K562 (cell line): ENCODE data around the gene GSKIP.

Experiments
- BRD9 ChIP-seq: fragments of 450-650 bp; IDR thresholded peaks from 2 replicates; pipeline ENCODE4 v1.6.1; 2018; ENCODE audit warnings: low read depth; ENCODE audit not compliant: partially characterized antibody
- CBFB ChIP-seq: sonication (generic); formaldehyde crosslinking; IDR thresholded peaks from 2 replicates; pipeline ENCODE4 v1.4.0; 2020; ENCODE audit warnings: mild to moderate bottlenecking, missing genetic modification reagents
- CBX8 ChIP-seq: fragments of 200-600 bp; sonication (generic); IDR thresholded peaks from 2 replicates; pipeline ENCODE4 v1.6.1; 2012; ENCODE audit warnings: borderline replicate concordance, mixed run types, low read depth, mild to moderate bottlenecking, moderate library complexity, mixed read lengths, low read length, control low read depth, inconsistent platforms; ENCODE audit not compliant: poor library complexity, severe bottlenecking; ENCODE audit errors: extremely low read depth
- EZH2 ChIP-seq: IDR thresholded peaks from 2 replicates; pipeline ENCODE4 v1.6.1; 2012; ENCODE audit warnings: low read depth, mild to moderate bottlenecking, inconsistent platforms, low read length, borderline replicate concordance
- HDAC1 ChIP-seq, 2 experiments: fragments of 450-650 bp; IDR thresholded peaks; 2 replicates each; pipeline ENCODE4 v1.6.1; 2016 to 2017; ENCODE audit warnings: inconsistent platforms in 1 of 2, mild to moderate bottlenecking in 1 of 2, moderate library complexity in 1 of 2
- MAX ChIP-seq: sonication (generic); formaldehyde crosslinking; IDR thresholded peaks from 2 replicates; pipeline ENCODE4 v1.9.0; 2022; ENCODE audit warnings: mild to moderate bottlenecking, missing genetic modification reagents
- MCM7 ChIP-seq, 2 experiments: fragments of 450-650 bp; IDR thresholded peaks; 2 replicates each; pipeline ENCODE4 v1.6.1; 2016 to 2018
- MED1 ChIP-seq: sonication (generic); formaldehyde crosslinking; IDR thresholded peaks from 2 replicates; pipeline ENCODE4 v1.8.1; 2023; ENCODE audit warnings: missing genetic modification reagents, borderline replicate concordance
- POU5F1 ChIP-seq: fragments of 150-350 bp; IDR thresholded peaks from 2 replicates; pipeline ENCODE4 v1.6.1; 2014; ENCODE audit warnings: borderline replicate concordance, low read length, low read depth, mild to moderate bottlenecking; ENCODE audit not compliant: partially characterized antibody
- RBBP5 ChIP-seq: fragments of 200-600 bp; sonication (generic); IDR thresholded peaks from 2 replicates; pipeline ENCODE4 v1.6.1; 2012; ENCODE audit warnings: borderline replicate concordance, mild to moderate bottlenecking, low read length, control low read depth, inconsistent platforms; ENCODE audit not compliant: insufficient read depth, poor library complexity, severe bottlenecking
- SIN3A ChIP-seq, 2 experiments: fragments of 150-350 bp in 1 of 2; IDR thresholded peaks; 2 replicates each; pipeline ENCODE4 v1.6.1; 2011 to 2016; ENCODE audit warnings: borderline replicate concordance in 2 of 2, low read depth in 2 of 2, low read length in 2 of 2, mild to moderate bottlenecking in 2 of 2, moderate library complexity in 2 of 2; ENCODE audit not compliant: control insufficient read depth in 1 of 2
- TF ChIP-seq, protein P1 (sequence below): sonication (generic); formaldehyde crosslinking; IDR thresholded peaks from 2 replicates; pipeline ENCODE4 v1.8.1; 2022; ENCODE audit warnings: missing genetic modification reagents
- TF ChIP-seq, protein P2 (sequence below), 3 experiments: IDR thresholded peaks in 2 of 3; conservative IDR thresholded peaks in 1 of 3; 2 replicates each; pipeline ENCODE4 v1.5.1; 2011 to 2012; ENCODE audit warnings: low read length in 3 of 3, mild to moderate bottlenecking in 3 of 3, control low read depth in 2 of 3, improper control_type of control experiment in 1 of 3, inconsistent platforms in 1 of 3, low read depth in 1 of 3, mixed read lengths in 1 of 3, moderate library complexity in 1 of 3; ENCODE audit not compliant: insufficient read depth in 2 of 3

DNA sequence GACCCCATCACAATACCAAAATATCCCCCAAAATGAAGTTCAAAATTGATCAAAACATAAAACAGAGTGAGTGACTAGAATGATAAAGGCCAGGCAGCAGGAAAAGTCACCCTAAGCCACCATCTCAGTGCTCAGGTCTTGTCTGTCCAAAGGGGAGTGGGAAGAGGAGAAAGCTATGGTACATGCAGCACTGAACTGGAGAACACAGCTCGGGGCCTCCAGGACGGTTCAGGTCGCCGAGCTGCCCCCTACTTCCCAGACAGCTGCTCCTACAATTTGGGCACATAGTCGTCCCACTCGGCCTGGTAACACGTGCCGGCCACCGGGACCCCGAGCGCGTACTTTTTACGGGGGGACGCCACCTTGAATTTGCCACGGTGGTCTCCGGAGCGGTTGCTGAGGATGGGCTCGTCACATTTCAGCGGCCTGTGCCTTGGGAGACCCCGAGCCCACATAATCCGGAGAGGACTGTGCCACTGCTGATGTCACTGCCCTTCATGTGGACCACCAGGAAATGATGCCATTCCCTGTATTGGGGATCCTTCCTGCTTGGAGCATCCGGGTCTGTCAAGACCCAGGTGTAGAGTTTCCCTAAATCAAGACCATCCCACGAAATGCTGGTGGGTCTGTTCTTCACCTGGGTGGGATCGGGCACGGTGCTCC lies 60.3 kb downstream of the GSKIP start:
- TF ChIP-seq EZH2 (no peak), POU5F1 (no peak), SIN3A (IDR thresholded peaks at IDR 0.05; ENCODE audit: borderline replicate concordance in 2 of 2, control insufficient read depth in 1 of 2, low read depth in 2 of 2, low read length in 2 of 2) (no peak), MED1 (CRISPR knock-in tag) (no peak), BRD9 (no peak), RBBP5 (no peak), MAX (CRISPR knock-in tag) (no peak), MCM7 (IDR thresholded peaks at IDR 0.05) (no peak), CBFB (CRISPR knock-in tag) (no peak), CBX8 (no peak), HDAC1 (IDR thresholded peaks at IDR 0.05) (no peak)
- TF ChIP-seq, protein P1, sequence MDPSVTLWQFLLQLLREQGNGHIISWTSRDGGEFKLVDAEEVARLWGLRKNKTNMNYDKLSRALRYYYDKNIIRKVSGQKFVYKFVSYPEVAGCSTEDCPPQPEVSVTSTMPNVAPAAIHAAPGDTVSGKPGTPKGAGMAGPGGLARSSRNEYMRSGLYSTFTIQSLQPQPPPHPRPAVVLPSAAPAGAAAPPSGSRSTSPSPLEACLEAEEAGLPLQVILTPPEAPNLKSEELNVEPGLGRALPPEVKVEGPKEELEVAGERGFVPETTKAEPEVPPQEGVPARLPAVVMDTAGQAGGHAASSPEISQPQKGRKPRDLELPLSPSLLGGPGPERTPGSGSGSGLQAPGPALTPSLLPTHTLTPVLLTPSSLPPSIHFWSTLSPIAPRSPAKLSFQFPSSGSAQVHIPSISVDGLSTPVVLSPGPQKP (CRISPR knock-in tag), result no peak
- TF ChIP-seq, protein P2, sequence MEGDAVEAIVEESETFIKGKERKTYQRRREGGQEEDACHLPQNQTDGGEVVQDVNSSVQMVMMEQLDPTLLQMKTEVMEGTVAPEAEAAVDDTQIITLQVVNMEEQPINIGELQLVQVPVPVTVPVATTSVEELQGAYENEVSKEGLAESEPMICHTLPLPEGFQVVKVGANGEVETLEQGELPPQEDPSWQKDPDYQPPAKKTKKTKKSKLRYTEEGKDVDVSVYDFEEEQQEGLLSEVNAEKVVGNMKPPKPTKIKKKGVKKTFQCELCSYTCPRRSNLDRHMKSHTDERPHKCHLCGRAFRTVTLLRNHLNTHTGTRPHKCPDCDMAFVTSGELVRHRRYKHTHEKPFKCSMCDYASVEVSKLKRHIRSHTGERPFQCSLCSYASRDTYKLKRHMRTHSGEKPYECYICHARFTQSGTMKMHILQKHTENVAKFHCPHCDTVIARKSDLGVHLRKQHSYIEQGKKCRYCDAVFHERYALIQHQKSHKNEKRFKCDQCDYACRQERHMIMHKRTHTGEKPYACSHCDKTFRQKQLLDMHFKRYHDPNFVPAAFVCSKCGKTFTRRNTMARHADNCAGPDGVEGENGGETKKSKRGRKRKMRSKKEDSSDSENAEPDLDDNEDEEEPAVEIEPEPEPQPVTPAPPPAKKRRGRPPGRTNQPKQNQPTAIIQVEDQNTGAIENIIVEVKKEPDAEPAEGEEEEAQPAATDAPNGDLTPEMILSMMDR (IDR thresholded peaks at IDR 0.05 in 2 of 3, conservative IDR thresholded peaks at IDR 0.05 in 1 of 3; ENCODE audit: insufficient read depth in 2 of 3, low read depth in 1 of 3, low read length in 3 of 3), result no peak
